ENCODE results near the gene GNAI1.
"Not testable (repeated sequence)": the region's sequence is repeated elsewhere in the genome, so short reads cannot be mapped to it uniquely, and the experiment has no call there.

Gene GNAI1

DNA sequence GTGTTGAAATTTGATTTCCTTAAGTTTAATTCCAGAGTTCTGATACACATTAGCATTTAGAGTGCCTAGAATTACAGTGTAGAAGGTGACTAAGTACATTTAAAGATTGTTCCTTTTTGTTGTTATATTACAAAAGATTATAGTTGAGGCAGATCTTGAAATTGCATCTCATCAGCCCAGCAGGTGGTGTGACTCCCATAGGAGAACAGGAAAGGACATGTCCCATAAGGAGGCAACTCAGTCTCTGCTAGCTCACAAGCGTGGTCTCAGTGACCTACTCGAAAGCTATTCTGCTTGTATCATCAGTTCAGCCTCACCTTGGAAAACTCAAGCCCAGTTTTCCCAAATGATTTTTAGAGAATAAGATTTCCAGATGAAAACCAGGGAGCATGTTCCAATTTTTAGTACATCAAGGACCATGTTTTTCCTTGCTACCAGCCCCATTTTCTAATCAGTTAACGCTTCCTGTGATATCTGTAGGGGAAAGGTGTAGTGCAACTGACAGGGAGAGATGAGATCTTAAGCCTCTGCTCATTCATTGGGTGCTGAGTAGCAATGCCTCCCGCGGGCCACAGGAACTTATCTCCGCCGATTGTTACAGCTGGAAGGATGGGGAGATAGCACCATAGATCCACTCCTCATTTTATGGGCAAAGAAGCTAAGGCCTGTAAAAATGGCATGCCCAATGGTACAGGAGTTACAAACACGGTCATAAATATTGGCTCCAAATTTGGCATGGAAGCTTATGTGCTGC lies 1.1 kb upstream of the GNAI1 start:
- no peak for DNase-seq

DNA sequence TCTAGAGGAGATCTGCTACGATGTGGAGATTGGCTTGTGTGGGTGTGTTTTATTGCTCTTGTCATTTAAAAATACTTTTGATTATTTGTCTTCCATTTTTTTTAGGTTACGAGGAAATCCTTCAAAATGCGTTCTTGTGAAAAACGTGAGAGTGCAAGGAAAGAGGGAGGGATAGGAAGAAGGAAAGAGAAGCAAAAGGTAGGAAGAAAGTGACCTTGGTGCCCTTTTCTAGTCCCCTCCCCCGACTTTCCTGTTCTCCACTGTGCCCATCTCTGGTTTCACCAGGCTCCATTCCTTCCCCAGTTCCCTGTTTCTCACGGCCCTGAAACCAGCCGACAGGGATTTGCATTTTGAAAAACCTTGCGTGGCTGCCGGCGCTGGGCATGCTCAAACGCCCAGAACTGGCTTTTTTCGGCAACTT lies 506 bp upstream of the GNAI1 start:
- peak; percentile 26 for DNase-seq

DNA sequence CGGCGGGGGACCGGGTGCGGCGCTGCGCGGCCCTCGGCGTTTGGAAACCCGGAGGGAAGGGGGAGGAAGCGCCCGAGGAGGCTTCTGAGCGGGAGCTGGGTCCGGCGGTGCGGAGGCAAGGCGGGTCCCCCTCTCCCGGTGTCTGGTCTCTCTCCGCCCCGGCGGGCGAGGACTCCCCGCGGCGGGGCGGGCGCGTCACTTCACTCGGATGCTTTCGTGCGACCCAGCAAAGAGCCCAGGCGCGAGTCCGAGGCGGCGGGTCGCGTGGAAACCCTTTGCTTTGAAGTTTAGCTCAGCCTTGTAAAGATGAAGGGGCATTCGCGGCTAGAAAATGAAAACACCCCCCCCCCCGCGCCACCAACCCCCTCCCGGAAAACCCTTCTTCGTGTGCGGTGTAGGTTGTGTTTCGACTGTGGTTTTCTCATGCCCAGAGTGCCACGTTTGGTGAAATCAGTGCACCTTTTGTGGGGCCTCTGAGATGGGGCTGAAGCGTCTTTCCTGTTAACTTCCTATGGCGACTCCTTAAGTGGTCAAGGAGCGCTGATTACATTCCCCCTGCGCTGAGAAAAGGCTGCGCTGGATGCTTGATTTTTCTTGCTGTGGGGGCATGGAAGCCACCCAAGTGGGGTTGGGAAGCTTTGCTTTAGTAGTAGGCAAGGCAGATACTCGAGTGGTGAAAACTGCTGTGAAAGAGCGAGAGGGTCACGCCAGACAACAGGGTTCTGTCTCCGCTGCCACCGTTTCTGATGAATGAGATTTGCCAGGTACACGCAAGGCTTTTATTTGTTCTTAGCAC lies 876 bp downstream of the GNAI1 start:
- no peak for DNase-seq

DNA sequence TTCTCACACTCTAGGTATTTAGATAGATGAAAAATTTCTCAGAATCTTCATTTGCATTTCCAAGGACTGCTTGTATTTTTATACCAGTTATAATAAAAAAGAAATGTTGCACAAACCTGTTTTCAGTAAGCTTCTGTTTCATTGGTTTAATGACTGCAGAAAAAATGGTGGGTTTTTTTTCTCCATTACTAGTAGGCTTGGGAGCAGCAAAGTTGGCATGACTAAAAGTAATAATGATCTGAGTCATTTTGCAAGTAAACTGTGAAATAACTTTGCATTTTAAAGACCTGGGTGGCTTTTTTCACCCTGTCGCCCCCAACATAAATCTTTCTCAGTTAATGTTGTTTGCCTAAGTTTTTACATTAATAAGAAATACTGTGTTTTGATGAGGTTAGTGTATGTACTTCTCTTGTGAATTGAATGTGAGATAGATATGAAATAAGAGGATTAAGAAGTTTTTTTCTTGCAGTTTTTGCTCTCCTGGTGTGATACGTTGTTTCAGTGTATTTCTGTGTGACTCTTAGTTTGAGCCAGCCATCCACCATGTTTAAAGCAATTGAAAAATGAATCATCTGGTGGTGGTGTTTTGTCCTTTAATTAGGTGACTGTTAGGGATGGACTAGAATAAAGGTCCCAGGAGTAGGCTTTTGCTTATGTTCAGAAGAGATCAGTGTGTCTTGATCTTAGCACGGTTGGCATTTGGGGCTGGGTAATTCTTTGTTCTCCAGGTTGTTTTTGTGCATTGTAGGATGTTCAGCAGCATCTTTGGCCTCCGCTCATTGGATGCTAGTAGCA lies 1.8 kb downstream of the GNAI1 start:
- no peak for DNase-seq

DNA sequence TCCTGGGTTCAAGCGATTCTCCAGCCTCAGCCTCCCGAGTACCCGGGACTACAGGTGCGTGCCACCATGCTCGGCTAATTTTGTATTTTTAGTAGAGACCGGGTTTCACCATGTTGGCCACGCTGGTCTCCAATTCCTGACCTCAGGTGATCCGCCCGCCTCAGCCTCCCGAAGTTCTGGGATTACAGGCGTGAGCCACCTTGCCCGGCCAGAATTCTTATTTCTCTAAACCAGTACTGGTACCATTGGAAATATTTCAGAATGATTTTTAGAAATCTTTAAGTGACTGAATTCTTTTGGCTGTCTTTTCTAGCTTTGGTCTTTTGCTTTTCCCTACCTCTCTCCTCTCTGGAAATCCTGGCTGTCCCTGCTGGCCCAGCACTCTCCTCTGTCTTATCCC lies 2.8 kb downstream of the GNAI1 start:
- DNase-seq = no peak

DNA sequence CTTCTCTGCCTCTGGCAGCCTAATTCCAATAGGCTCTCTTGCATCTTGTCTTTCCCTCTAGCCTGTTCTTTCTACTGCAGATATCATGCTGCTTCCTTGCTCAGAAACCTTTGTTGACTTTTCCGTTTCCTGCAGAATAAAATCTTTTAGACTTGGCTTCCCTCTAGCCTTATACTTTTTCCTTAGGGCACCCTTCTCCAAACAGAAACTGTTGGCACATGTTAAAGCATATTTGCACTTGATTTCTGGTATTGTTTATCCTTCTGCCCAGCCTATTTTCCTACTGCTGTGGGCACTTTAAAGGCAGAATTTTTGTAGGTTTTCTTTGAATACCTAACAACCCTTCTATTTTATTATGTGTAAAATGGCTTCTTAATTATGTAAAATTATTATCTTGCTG lies 4.6 kb downstream of the GNAI1 start:
- DNase-seq = no peak

DNA sequence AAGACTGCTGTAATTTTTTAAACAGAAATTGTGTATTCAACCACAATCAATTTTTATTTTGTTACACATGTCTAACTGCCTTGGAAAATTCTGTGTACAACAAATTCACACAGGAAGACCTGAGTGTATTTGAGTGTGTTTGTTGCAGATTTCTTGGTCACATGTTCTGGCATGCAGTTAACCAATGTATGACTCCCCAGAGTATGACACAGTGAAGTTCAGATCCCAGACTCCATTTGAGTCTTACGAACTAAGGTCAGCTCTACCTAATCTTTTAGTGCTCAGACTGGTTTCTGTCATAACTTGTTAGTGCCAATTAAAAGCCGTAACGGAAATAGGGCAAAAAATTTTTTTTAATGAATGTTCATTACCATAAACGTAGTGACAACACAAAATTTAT lies 5.8 kb downstream of the GNAI1 start:
- no peak for DNase-seq

DNA sequence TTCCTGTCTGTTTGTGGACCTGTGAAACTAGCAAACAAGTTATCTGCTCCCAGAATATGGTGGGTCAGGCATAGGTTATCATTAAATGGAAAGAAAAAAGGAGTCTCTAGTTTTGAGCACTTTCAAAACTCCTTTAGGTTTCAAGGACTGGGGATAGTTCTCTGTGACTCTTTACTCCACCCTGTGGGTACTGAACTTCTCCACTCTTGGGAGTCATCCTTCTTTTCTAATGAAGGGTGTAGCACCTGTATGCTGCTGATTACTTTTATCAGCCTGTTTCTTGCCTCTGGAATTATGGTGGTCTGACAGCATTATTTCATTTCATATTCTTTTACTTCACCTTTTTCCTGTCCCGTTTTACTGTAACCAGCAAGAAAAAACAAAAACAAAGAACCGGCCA lies 6.7 kb downstream of the GNAI1 start:
- DNase-seq = no peak

DNA sequence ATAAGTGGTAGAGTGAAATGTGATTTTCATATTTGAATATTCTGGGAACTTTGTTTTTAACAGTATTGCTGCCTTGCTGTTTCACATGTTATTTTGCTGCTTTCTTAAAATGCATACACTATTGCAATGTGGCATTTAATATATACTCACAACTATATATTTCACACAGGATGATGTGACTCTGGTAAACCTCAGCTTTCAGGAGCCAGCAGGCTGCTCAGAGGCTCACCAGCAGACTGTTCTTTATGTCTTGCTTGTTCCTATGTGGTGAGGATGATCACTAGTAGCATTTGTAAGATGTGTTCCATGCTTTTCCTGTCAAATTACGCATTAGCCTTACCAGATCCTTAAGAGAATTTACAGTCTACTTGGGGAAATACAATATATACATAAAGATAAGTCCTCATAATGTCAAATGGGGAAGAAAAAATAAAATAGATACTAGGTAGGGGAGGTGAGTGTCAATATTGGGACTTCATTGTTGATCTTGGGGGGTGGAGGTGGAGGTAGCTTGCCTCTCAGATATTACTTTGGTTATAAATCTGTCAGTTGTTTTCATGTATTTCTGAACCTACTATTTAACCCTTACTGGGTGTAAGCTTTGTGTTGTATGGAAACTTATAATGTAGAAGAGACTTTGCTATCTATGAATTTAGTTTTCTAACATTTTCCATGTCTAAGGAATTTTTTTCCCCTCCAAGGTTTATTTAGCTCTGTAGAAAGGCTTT lies 8.4 kb downstream of the GNAI1 start:
- no peak for DNase-seq

DNA sequence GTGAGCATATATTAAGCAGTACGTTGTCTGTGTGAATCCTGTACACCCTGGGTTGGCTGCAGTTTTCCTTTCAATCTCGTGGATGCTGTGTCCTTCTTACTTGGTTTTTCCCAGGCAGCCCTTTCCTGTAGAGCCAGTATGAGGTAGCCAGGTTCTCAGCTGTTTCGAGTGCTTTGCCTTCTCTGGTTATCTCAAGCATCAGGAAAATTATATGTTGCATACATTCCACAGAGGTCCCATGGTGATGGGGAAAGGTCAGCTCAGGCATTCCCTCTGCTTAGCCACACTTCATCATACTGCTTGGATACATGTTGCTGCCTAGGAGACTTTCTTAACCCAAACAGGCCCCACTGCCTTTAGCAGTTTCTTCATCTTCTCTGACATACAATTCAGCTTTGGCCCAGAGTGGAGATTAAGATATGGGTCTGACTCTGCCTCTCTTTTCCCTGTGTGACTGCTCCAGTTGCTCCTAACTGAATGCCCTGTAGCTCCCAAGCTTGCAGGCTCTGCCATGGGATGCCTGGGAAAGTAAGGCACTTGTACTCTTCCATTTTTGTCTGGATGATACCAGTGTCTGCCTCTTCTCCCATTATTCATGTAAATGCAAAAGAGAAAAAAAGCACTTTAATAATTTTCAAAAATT lies 11.3 kb downstream of the GNAI1 start:
- no peak for DNase-seq

DNA sequence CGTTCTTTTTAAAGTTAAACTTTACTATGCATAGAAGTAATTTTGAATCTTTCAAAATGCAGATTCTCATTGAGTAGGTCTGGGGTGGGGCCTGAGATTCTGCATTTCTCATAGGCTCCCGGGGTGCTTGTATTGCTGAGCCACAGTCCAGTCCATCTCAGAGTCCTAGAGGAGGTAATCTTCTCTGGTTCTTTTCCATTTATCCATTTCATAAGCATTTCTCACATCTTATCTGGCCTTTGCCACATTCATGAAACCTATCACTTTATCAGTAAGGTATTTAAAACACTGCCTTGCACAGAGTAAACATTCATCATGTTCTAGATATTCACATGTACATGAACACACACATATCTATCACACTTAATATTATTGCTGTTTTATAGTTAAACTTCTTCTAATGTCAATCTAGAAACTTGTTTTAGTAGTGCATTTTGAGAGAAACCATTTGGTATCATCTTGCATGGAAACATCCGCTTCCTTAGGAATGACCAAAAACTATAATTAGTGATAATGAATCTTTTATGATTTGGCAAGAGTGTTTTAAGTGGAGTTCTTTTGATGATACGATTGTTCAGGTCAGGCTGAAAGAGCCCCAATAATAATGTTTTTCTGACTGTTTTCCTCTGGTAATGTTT lies 12.0 kb downstream of the GNAI1 start:
- DNase-seq = no peak

DNA sequence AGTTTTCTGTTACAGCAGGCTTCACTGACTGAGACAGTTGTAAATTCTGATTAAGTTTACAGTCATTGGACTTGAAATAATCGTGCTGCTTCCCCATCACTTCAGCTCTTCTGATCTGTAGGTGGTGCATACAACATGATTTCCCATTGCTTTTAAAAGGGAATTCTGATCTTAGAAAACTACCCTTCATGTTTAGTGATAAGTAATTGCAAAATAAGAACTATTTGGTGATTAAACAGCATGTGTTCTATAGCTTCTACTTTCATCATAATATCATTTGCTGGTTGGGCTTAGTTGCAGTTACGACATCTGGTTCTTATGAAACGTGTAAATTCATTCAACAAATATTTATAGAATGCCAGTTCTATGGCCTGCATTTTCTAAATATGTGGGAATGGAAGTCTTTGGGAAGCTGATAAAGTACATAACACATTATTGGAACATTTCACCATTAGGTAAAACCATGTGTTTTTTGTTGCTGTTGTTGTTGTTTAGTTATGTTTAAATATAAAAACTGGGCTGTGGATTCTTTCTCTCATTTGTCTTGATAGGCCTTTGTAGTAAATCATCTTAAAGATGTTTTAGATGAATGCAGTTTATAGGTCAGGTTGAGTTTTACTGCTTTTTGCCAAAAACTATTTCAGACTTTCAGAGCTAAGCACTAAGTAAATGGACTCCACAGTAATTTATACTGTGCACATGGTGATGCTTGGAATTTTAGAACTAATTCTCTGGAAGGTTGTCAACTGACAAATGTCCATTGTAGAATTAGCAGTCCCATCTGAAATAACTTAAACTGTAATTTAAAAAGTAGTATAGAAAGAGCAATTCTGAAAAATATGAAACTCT lies 13.1 kb downstream of the GNAI1 start:
- DNase-seq = no peak

DNA sequence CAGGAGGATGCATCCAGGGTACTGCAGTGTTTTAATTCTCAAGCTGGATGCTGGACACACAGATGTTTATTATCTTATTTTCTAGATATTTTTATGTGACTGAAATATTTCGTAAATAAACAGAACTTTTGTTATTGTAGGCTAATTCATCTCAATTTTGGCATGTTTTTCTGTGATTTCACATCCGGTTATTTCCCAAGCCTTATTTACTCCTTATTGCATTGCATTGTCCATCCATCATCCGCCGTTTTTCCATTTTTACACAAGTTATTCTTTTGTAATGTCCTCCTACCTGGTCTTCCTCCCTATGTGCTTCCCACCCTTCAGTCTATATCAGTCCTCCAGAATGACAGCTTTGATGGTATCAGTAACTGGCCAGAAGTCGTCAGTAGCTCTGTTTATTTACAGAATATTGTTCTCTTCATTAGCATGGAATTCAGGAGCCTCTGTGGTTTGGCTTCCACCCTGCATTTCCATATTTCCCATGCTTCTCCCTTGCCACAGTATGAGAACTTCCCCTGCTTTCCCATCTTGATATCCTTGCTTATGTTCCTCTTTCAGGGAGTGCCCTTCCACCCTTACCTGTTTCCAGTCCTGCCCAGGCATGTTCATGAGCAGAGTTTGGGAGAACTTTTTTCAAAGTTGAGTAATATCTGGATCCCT lies 16.1 kb downstream of the GNAI1 start:
- no peak for DNase-seq

DNA sequence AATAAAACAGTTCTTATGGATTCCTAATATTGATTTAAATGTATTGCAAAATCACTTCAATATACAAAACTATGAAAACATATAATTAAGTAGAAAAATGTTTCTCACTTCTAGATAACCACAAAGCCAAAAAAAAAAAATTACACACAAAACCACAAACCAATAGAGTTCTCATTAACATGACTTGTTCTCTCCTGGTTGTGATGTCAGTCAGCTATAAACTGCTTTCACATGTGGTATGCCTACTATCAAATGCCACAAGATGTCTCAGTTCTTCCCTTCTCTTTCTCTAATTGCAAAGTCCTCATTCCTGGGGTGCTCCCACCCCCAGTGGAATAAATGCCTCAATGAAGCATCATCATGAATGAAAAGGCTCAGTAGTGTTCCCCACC lies 16.6 kb downstream of the GNAI1 start:
- DNase-seq = no peak

DNA sequence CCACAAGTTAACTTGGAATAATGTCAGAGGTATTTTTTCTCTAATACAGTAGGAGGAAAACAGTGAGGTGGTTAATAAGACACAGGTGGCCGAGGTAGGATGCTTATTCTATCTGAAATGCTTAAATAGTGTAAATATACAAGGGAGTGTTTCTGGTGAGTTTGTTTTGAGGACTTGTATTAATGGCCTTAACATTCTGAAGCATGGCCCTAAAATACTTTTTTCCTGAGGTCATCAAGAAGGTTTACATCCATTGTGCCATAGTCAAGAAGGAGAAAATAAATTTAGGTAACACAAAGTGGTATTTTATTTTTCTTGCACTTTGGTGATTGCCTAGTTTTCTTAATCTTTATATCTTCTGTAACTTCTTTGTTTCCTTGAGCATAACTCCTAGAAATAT lies 18.8 kb downstream of the GNAI1 start:
- DNase-seq = no peak

DNA sequence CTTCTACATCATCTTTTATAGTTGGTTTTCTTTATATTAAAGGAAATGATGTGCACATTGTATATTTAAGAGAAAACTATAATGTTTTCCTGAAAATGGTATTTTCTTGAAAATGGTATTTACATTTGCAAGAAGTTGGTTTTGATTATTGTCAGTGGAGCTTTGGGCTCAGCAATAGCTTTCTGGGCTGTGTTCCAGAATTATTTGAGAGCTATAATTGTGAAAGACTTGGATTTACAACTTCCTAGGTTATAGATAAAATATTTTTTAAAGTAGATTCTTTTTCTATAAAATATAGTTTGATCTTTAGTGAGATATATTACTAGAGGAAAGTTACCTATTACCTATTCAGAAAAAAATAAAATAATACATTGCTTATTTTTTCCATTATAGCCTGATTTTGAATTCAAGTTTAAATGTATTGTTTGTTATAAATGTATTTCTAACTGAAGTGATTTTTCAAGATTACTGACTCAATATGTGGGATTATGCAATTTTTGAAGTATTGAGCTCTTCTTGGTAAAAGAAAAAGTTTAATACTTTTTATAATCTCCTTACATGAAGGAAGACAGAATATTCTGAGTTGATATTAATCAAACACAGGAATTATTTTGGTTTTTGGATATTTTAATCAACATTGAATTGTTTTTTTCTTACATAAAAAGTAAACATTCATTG lies 20.2 kb downstream of the GNAI1 start:
- no peak for DNase-seq

DNA sequence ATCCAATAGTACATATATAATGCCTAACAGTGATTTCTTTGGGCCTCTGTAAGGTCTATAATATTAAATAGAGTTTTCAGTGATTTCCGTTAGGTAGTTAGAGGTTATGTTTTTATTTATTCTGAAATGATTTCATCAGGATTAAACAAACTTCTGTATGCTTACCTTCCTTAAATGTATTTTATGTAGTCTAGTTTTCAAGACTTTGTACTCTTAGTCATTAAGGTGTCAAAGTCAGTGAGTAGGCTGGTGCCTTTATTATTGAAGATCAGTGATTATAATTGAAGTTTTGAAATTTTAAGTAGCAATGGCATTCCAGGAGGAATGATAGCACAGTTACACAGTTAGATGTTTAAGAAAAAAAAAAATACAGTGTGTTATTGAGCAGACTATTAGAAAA lies 20.7 kb downstream of the GNAI1 start:
- DNase-seq = no peak

DNA sequence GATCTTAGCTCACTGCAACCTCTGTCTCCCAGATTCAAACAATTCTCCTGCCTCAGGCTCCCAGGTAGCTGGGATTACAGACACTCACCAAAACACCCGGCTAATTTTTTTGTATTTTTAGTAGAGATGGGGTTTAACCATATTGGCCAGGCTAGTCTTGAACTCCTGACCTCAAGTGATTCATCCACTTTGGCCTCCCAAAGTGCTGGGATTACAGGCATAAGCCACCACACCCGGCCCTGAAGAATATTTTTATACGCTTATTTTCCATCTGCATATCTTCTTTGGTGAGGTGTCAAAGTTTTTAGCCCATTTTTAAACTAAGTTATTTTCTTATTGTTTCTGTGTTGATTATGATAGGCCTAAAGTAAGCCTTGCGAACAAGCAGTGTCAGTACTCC lies 23.1 kb downstream of the GNAI1 start:
- not testable (repeated sequence) for DNase-seq

DNA sequence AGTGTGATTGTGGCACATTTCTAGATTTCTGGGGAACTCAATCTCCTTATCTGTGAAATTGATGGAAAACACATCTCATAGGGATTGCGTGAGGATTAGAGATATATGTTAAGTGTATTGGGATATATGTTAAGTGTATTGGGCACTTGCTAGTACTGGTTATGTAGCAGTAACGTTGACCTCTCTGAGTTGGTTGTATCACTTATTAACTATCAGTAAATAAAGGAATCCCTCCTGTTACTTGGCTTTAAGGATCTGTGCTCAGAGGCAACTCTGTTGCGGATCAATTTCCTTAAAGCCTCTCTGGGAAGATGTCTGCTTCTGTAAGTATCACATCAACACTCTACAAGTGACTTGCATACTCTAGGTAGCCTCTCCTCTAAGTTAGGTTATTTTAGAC lies 25.2 kb downstream of the GNAI1 start:
- DNase-seq = no peak

DNA sequence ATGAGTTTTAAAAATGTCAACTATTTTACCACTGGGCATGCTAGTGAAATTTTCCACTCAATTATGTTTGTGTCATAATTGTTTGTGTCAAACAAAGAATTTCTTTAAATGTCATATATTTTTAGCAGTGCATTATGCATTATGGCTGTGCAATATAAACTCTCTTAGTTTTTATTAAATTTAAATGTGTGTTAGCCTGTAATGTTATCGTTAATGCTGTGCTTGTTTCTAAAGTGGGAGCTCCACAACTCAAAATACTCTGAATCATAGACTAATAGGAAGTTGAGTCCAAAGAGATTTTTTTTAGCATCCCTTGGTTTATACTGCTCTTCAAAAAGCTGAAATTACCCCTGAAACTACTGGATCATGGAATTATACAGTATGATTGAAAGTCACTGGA lies 26.8 kb downstream of the GNAI1 start:
- no peak for DNase-seq
